HCT116 (cell line): Measurements from ENCODE around the gene SNTB2. TPM values are rescaled to one million over a fixed set of nuclear protein-coding genes. Genes with fewer than 3 reads are reported as not detected.
A peak's percentile ranks its signal among the peaks of the same experiment; 100 is the strongest.

Experiments
- ATAC-seq: fragments of 200-7000 bp; cut with Tn5 transposase; 2 replicates; pipeline ENCODE4 v1.9.1; 2020; ENCODE audit warnings: mild to moderate bottlenecking, moderate library complexity
- BruUV-seq: library from RNA; stranded (reverse); fragments of 400-500 nt; replicated peaks from 2 replicates; lab custom pipeline; 2021; lab: Mats Ljungman, UMichigan
- CTCF ChIA-PET: fragments of 300-600 bp; sonication (Branson Sonifier 250); formaldehyde crosslinking; loops from one replicate; lab custom pipeline; 2021; ENCODE audit warnings: antibody characterized with exemption; lab: Charles Lee
- POLR2A ChIA-PET: fragments of 300-600, 350-600 bp; sonication (Branson Sonifier 250); formaldehyde crosslinking; loops from one replicate; lab custom pipeline; 2021; ENCODE audit warnings: antibody characterized with exemption; lab: Charles Lee
- RAD21 ChIA-PET, 2 experiments: fragments of 300-600 bp; sonication (Branson Sonifier 250); formaldehyde crosslinking; loops; one replicate each; lab custom pipeline; 2023; ENCODE audit warnings: low total read pairs in 2 of 2; ENCODE audit not compliant: uncharacterized antibody in 2 of 2, unreplicated experiment in 2 of 2, low non-redundant PET in 1 of 2; lab: Charles Lee
- DNase-seq: peaks from one replicate; pipeline ENCODE4 v3.0.0-alpha.2; 2010; ENCODE audit warnings: low read depth, low spot score
- H2AFZ ChIP-seq: fragments of 200-600 bp; shearing (Covaris generic), sonication (generic); 2 replicates; pipeline ENCODE4 v1.6.1; 2017; ENCODE audit warnings: low read depth, mixed run types, mixed read lengths, antibody characterized with exemption, low read length; ENCODE audit not compliant: poor library complexity, severe bottlenecking
- H3K27ac ChIP-seq: 2 replicates; pipeline ENCODE4 v1.5.1; 2012; ENCODE audit warnings: low read depth, low read length
- H3K27me3 ChIP-seq: fragments of 200-600 bp; sonication (generic); 2 replicates; pipeline ENCODE4 v1.6.1; 2016; ENCODE audit warnings: mixed run types, low read length, mixed read lengths; ENCODE audit not compliant: insufficient read depth
- H3K36me3 ChIP-seq, 2 experiments: fragments of 200-500 bp in 1 of 2; fragments of 200-600 bp in 1 of 2; sonication (Bioruptor generic) in 1 of 2; sonication (generic) in 1 of 2; 2 replicates each; pipeline versions ENCODE4 v1.5.1 to v1.6.1; 2014 to 2016; ENCODE audit warnings: low read length in 2 of 2, inconsistent platforms in 1 of 2, mixed read lengths in 1 of 2, mixed run types in 1 of 2; ENCODE audit not compliant: insufficient read depth in 2 of 2, control insufficient read depth in 1 of 2
- H3K4me1 ChIP-seq, 2 experiments: fragments of 200-600 bp in 1 of 2; sonication (generic) in 1 of 2; 2 replicates each; pipeline versions ENCODE4 v1.5.1 to v1.6.1; 2012 to 2017; ENCODE audit warnings: low read length in 2 of 2, inconsistent platforms in 1 of 2, mild to moderate bottlenecking in 1 of 2, mixed read lengths in 1 of 2, mixed run types in 1 of 2, moderate library complexity in 1 of 2; ENCODE audit not compliant: insufficient read depth in 2 of 2, control insufficient read depth in 1 of 2
- H3K4me2 ChIP-seq: fragments of 200-600 bp; sonication (generic); 2 replicates; pipeline ENCODE4 v1.6.1; 2017; ENCODE audit warnings: mixed run types, low read length, mixed read lengths
- H3K4me3 ChIP-seq, 2 experiments: fragments of 200-600 bp in 1 of 2; sonication (generic) in 1 of 2; replicated peaks in 1 of 2; 2 replicates each; pipeline ENCODE4 v1.5.1; 2011 to 2016; ENCODE audit warnings: low read length in 2 of 2, control low read depth in 1 of 2, low read depth in 1 of 2, mild to moderate bottlenecking in 1 of 2, mixed read lengths in 1 of 2, mixed run types in 1 of 2
- H3K79me2 ChIP-seq: fragments of 200-600 bp; sonication (generic); 2 replicates; pipeline ENCODE4 v1.6.1; 2017; ENCODE audit warnings: mild to moderate bottlenecking, mixed run types, low read length, moderate library complexity, mixed read lengths; ENCODE audit not compliant: insufficient read depth
- H3K9ac ChIP-seq: fragments of 200-600 bp; sonication (generic); 2 replicates; pipeline ENCODE4 v1.6.1; 2016; ENCODE audit warnings: low read length, mixed read lengths
- H3K9me2 ChIP-seq: fragments of 200-600 bp; sonication (generic), shearing (Covaris generic); 2 replicates; pipeline ENCODE4 v1.6.1; 2017; ENCODE audit warnings: mixed run types, mild to moderate bottlenecking, moderate library complexity; ENCODE audit not compliant: insufficient read depth
- H3K9me3 ChIP-seq, 2 experiments: fragments of 200-500 bp in 1 of 2; fragments of 200-600 bp in 1 of 2; sonication (Bioruptor generic) in 1 of 2; sonication (generic) in 1 of 2; 2 replicates each; pipeline ENCODE4 v1.6.1; 2014 to 2017; ENCODE audit warnings: low read length in 2 of 2, mixed read lengths in 2 of 2, inconsistent platforms in 1 of 2, low read depth in 1 of 2, mild to moderate bottlenecking in 1 of 2, mixed run types in 1 of 2, moderate library complexity in 1 of 2; ENCODE audit not compliant: control insufficient read depth in 1 of 2, insufficient read depth in 1 of 2
- H4K20me1 ChIP-seq: fragments of 200-600 bp; sonication (generic), shearing (Covaris generic); 2 replicates; pipeline ENCODE4 v1.6.1; 2017; ENCODE audit warnings: mixed run types, mild to moderate bottlenecking, moderate library complexity; ENCODE audit not compliant: insufficient read depth
- EGR1 ChIP-seq: IDR thresholded peaks from 2 replicates; pipeline ENCODE4 v1.6.1; 2012; ENCODE audit warnings: low read depth
- ELF1 ChIP-seq: IDR thresholded peaks from 2 replicates; pipeline ENCODE4 v1.6.1; 2012; ENCODE audit warnings: low read depth, borderline replicate concordance
- EZH2 ChIP-seq: fragments of 200-600 bp; sonication (generic); IDR thresholded peaks from 2 replicates; pipeline ENCODE4 v1.6.1; 2017; ENCODE audit warnings: antibody characterized with exemption, mixed run types
- EZH2phosphoT487 ChIP-seq: fragments of 200-600 bp; IDR thresholded peaks from 2 replicates; pipeline ENCODE4 v1.6.1; 2018; ENCODE audit warnings: antibody characterized with exemption, borderline replicate concordance
- FOSL1 ChIP-seq: IDR thresholded peaks from 2 replicates; pipeline ENCODE4 v1.6.1; 2012; ENCODE audit warnings: low read depth
- JUND ChIP-seq: IDR thresholded peaks from 2 replicates; pipeline ENCODE4 v1.6.1; 2012
- POLR2A ChIP-seq: IDR thresholded peaks from 2 replicates; pipeline ENCODE4 v1.7.0; 2011; ENCODE audit warnings: borderline replicate concordance; ENCODE audit not compliant: insufficient read depth, insufficient read length; ENCODE audit errors: extremely low read depth
- POLR2AphosphoS5 ChIP-seq: IDR thresholded peaks from 2 replicates; pipeline ENCODE4 v1.6.1; 2011; ENCODE audit warnings: mild to moderate bottlenecking, low read depth, low read length, moderate library complexity
- RAD21 ChIP-seq: IDR thresholded peaks from 2 replicates; pipeline ENCODE4 v1.6.1; 2012; ENCODE audit warnings: low read depth, mild to moderate bottlenecking
- SIN3A ChIP-seq: IDR thresholded peaks from 2 replicates; pipeline ENCODE4 v1.6.1; 2012; ENCODE audit warnings: low read depth
- SP1 ChIP-seq: IDR thresholded peaks from 2 replicates; pipeline ENCODE4 v1.6.1; 2012; ENCODE audit warnings: low read depth
- SRF ChIP-seq: IDR thresholded peaks from 2 replicates; pipeline ENCODE4 v1.6.1; 2012; ENCODE audit warnings: low read depth
- TCF7L2 ChIP-seq: IDR thresholded peaks from 2 replicates; pipeline ENCODE4 v1.7.0; 2011; ENCODE audit warnings: borderline replicate concordance, inconsistent platforms; ENCODE audit not compliant: insufficient read depth, insufficient read length; ENCODE audit errors: extremely low read depth
- YY1 ChIP-seq: IDR thresholded peaks from 2 replicates; pipeline ENCODE4 v1.6.1; 2011; ENCODE audit warnings: low read length, low read depth, moderate library complexity, mild to moderate bottlenecking; ENCODE audit not compliant: insufficient replicate concordance; ENCODE audit errors: extremely low read depth
- ZFX ChIP-seq: fragments of 450-650 bp; IDR thresholded peaks from 2 replicates; pipeline ENCODE4 v1.6.1; 2017
- intact Hi-C: fragments of 100-400 bp; cut with micrococcal nuclease; formaldehyde crosslinking; loops from 2 replicates; pipeline ENCODE4 v1.10.0; 2022
- total RNA-seq: library from RNA; stranded (reverse); gene quantifications from one replicate; pipeline ENCODE4 v1.2.1, GENCODE V29; 2021; ENCODE audit not compliant: unreplicated experiment
- TF ChIP-seq, protein P1 (sequence below): IDR thresholded peaks from 2 replicates; pipeline ENCODE4 v1.6.1; 2012
- TF ChIP-seq, protein P2 (sequence below): IDR thresholded peaks from 2 replicates; pipeline ENCODE4 v1.6.1; 2012; ENCODE audit warnings: low read depth
- TF ChIP-seq, protein P3 (sequence below): IDR thresholded peaks from 2 replicates; pipeline ENCODE4 v1.6.1; 2012

SNTB2 gene
- total RNA-seq, 1 experiment from 2014 or later, result 38.1 TPM

DNA sequence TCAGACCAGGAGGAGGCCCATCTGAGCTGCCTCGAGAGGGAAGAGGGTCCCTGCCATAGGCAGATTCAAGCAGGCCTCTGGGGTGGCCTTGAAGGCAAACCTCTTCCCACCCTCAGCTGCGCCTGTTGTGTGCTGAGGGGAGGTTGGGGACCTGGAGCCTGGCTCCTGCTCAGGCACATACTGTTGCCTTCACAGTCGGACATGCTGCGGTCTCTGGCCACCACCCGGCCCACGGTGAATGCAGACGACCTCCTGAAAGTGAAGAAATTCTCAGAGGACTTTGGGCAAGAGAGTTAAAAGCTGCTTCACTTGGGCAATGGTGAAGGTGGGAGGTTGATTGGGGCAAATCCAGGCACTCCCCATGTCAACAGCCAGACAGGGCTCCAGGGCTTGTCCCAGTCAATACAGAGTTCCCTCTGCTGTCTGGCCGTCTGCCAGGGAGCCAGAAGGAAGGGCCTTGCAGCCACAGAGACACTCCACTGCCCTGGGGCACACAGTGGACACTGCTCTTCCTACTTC is 137.1 kb downstream of the SNTB2 start:
- ChIA-PET CTCF (no interaction called here), POLR2A (no interaction called here), RAD21 (no interaction called here)
- Histone ChIP-seq H3K9me2 (no peaks in the 10 kb centered on the region), H3K4me1 (peaks cover 8 to 14% of the 10 kb centered on the region in 2 experiments), H3K79me2 (peaks cover 87% of the 10 kb centered on the region), H3K4me2 (no peak overlapping the region), H3K27ac (0 out of 2 replicates have a peak overlapping the region, but pooled peaks have one; percentile 9), H3K36me3 (peaks cover 56 to 74% of the 10 kb centered on the region in 2 experiments), H4K20me1 (peaks cover 20% of the 10 kb centered on the region; the same call in 1 of the 2 replicates), H3K9ac (no peak overlapping the region), H3K27me3 (no peaks in the 10 kb centered on the region), H3K9me3 (no peaks in the 10 kb centered on the region), H2AFZ (no peak overlapping the region), H3K4me3 (no peak overlapping the region)
- ATAC-seq (no peak), DNase-seq (no peak)
- TF ChIP-seq SRF, result no peak
- TF ChIP-seq, protein P1, sequence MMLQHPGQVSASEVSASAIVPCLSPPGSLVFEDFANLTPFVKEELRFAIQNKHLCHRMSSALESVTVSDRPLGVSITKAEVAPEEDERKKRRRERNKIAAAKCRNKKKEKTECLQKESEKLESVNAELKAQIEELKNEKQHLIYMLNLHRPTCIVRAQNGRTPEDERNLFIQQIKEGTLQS, result no peak
- no peak for TF ChIP-seq ELF1
- TF ChIP-seq, protein P2, sequence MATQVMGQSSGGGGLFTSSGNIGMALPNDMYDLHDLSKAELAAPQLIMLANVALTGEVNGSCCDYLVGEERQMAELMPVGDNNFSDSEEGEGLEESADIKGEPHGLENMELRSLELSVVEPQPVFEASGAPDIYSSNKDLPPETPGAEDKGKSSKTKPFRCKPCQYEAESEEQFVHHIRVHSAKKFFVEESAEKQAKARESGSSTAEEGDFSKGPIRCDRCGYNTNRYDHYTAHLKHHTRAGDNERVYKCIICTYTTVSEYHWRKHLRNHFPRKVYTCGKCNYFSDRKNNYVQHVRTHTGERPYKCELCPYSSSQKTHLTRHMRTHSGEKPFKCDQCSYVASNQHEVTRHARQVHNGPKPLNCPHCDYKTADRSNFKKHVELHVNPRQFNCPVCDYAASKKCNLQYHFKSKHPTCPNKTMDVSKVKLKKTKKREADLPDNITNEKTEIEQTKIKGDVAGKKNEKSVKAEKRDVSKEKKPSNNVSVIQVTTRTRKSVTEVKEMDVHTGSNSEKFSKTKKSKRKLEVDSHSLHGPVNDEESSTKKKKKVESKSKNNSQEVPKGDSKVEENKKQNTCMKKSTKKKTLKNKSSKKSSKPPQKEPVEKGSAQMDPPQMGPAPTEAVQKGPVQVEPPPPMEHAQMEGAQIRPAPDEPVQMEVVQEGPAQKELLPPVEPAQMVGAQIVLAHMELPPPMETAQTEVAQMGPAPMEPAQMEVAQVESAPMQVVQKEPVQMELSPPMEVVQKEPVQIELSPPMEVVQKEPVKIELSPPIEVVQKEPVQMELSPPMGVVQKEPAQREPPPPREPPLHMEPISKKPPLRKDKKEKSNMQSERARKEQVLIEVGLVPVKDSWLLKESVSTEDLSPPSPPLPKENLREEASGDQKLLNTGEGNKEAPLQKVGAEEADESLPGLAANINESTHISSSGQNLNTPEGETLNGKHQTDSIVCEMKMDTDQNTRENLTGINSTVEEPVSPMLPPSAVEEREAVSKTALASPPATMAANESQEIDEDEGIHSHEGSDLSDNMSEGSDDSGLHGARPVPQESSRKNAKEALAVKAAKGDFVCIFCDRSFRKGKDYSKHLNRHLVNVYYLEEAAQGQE, result no peak
- TF ChIP-seq EZH2phosphoT487, result no peak
- no peak for TF ChIP-seq EZH2
- TF ChIP-seq, protein P3, sequence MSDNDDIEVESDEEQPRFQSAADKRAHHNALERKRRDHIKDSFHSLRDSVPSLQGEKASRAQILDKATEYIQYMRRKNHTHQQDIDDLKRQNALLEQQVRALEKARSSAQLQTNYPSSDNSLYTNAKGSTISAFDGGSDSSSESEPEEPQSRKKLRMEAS, result no peak
- TF ChIP-seq SIN3A, result no peak
- TF ChIP-seq POLR2AphosphoS5, result no peak; the same call in 1 of the 2 replicates
- TF ChIP-seq JUND, result no peak
- TF ChIP-seq SP1, result no peak
- no peak for TF ChIP-seq TCF7L2
- TF ChIP-seq POLR2A, result no peak
- TF ChIP-seq ZFX, result no peak
- TF ChIP-seq YY1, result no peak
- TF ChIP-seq EGR1, result no peak
- TF ChIP-seq FOSL1, result no peak
- no peak for TF ChIP-seq RAD21
- BruUV-seq, result no TSS peak
- intact Hi-C loops, result no loop called here
